Gastroesophageal sphincter (tissue), 4 donors: ENCODE results near the gene NID2. TPM values are rescaled to one million over a fixed set of nuclear protein-coding genes. Genes with fewer than 3 reads are reported as not detected.
A peak's percentile ranks its signal among the peaks of the same experiment; 100 is the strongest.

Experiments used
- ATAC-seq: fragments of 150-250 bp; one replicate; pipeline ENCODE4 v1.9.1; 2016; ENCODE audit warnings: mild to moderate bottlenecking, moderate library complexity
- H3K27ac ChIP-seq, 4 donors: fragments of 200-600 bp; sonication (generic) in 3 of 4; 1 replicate in 3 of 4; 2 replicates in 1 of 4; pipeline ENCODE4 v1.5.1; 2016 to 2019
- H3K27me3 ChIP-seq: fragments of 200-600 bp; sonication (generic); one replicate; pipeline ENCODE4 v1.5.1; 2019
- H3K36me3 ChIP-seq, 2 donors: fragments of 200-600 bp; sonication (generic); one replicate each; pipeline ENCODE4 v1.5.1; 2019; ENCODE audit warnings: control low read depth in 1 of 2
- H3K4me1 ChIP-seq, 3 donors: fragments of 200-600 bp; sonication (generic); 1 replicate in 2 of 3; 2 replicates in 1 of 3; pipeline ENCODE4 v1.5.1; 2016 to 2019; ENCODE audit warnings: control low read depth in 2 of 3
- H3K4me3 ChIP-seq, 2 donors: fragments of 200-600 bp; sonication (generic); one replicate each; pipeline ENCODE4 v1.5.1; 2019; ENCODE audit warnings: mild to moderate bottlenecking in 1 of 2, moderate library complexity in 1 of 2
- H3K9me3 ChIP-seq, 3 donors: fragments of 200-600 bp; sonication (generic); one replicate each; pipeline ENCODE4 v1.5.1; 2017 to 2019; ENCODE audit warnings: control low read depth in 2 of 3
- EP300 ChIP-seq: sonication (generic); formaldehyde crosslinking; IDR thresholded peaks from one replicate; pipeline ENCODE4 v1.6.1; 2017; ENCODE audit warnings: antibody characterized with exemption, mild to moderate bottlenecking
- POLR2A ChIP-seq, 2 donors: fragments of 450-650 bp; IDR thresholded peaks; one replicate each; pipeline ENCODE4 v1.6.1; 2017; ENCODE audit warnings: antibody characterized with exemption in 2 of 2, mild to moderate bottlenecking in 2 of 2, moderate library complexity in 1 of 2
- POLR2AphosphoS5 ChIP-seq: sonication (generic); formaldehyde crosslinking; IDR thresholded peaks from one replicate; pipeline ENCODE4 v1.6.1; 2017; ENCODE audit warnings: antibody characterized with exemption
- WGBS, 2 donors: methylation state at CpG; one replicate each; pipeline ENCODE4 v1.1.5; 2018; ENCODE audit warnings: low coverage in 1 of 2; 5-methylcytosine and 5-hydroxymethylcytosine counted together
- total RNA-seq, 4 donors: library from RNA; depleted of rRNA; stranded (reverse); fragments of >200 nt; gene quantifications; one replicate each; pipeline ENCODE4 v1.1.0, GENCODE V29; 2016
- TF ChIP-seq, protein P1 (sequence below), 4 experiments: fragments of 200-600 bp in 2 of 4; fragments of 450-650 bp in 2 of 4; sonication (generic) in 1 of 4; IDR thresholded peaks; one replicate each; pipeline ENCODE4 v1.5.1; 2017 to 2019; ENCODE audit warnings: antibody characterized with exemption in 4 of 4, mild to moderate bottlenecking in 2 of 4, moderate library complexity in 2 of 4

NID2 gene
- total RNA-seq, 4 donors from 2014 or later, result 35.0 to 71.9 (median 63.3) TPM

GRCh38 chr14:51978681-51979085 is 90.2 kb downstream of the NID2 start:
- H3K9me3 ChIP-seq, result no peaks in the 10 kb centered on the region
- WGBS, 2 donors, result 27 to 41% methylated on average over 2 of the region's 2 CpGs
- H3K27ac ChIP-seq, result peak overlapping the region in 3 of 4 donors; percentile 23 to 40 (median 30)
- no peak for ATAC-seq
- TF ChIP-seq POLR2A (IDR thresholded peaks at IDR 0.05), result no peak
- no peak for TF ChIP-seq EP300
- TF ChIP-seq, protein P1, sequence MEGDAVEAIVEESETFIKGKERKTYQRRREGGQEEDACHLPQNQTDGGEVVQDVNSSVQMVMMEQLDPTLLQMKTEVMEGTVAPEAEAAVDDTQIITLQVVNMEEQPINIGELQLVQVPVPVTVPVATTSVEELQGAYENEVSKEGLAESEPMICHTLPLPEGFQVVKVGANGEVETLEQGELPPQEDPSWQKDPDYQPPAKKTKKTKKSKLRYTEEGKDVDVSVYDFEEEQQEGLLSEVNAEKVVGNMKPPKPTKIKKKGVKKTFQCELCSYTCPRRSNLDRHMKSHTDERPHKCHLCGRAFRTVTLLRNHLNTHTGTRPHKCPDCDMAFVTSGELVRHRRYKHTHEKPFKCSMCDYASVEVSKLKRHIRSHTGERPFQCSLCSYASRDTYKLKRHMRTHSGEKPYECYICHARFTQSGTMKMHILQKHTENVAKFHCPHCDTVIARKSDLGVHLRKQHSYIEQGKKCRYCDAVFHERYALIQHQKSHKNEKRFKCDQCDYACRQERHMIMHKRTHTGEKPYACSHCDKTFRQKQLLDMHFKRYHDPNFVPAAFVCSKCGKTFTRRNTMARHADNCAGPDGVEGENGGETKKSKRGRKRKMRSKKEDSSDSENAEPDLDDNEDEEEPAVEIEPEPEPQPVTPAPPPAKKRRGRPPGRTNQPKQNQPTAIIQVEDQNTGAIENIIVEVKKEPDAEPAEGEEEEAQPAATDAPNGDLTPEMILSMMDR (IDR thresholded peaks at IDR 0.05), result no peak
- TF ChIP-seq POLR2AphosphoS5, result no peak
- H3K27me3 ChIP-seq, result no peaks in the 10 kb centered on the region
- no peaks in the 10 kb centered on the region for H3K36me3 ChIP-seq
- H3K4me3 ChIP-seq, result no peak overlapping the region
- H3K4me1 ChIP-seq, result peaks cover 0 to 9% (median 0%) of the 10 kb centered on the region in 3 donors

DNA sequence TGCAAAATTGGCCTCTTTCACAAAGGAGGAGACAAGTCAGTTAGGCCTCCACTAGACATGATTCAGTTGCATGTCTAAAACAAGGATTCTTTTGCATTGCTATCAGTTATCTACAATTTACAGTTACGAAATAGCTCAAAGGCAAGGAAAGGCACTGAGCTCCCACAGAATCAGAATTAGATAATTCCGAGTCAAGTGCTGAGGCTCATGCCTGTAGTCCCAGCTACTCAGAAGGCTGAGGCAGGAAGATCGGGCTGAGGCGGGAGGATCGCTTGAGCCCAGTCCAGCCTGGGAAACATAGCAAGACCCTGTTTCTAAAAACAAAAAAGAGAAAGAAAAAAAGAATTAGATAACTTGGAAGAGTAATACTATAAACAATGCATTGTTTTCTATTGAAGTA is 91.8 kb downstream of the NID2 start:
- TF ChIP-seq, protein P1 (IDR thresholded peaks at IDR 0.05), result no peak
- no peak for TF ChIP-seq POLR2A (IDR thresholded peaks at IDR 0.05)
- no peak for TF ChIP-seq EP300
- TF ChIP-seq POLR2AphosphoS5, result no peak
- WGBS, 2 donors, result 93 to 97% methylated on average over 4 to 5 of the region's 5 CpGs
- no peaks in the 10 kb centered on the region for H3K9me3 ChIP-seq
- no peak for ATAC-seq
- H3K4me1 ChIP-seq, result peaks cover 0 to 9% (median 0%) of the 10 kb centered on the region in 3 donors
- no peak overlapping the region for H3K4me3 ChIP-seq
- no peaks in the 10 kb centered on the region for H3K27me3 ChIP-seq
- H3K36me3 ChIP-seq, result no peaks in the 10 kb centered on the region
- H3K27ac ChIP-seq, result no peak overlapping the region

DNA sequence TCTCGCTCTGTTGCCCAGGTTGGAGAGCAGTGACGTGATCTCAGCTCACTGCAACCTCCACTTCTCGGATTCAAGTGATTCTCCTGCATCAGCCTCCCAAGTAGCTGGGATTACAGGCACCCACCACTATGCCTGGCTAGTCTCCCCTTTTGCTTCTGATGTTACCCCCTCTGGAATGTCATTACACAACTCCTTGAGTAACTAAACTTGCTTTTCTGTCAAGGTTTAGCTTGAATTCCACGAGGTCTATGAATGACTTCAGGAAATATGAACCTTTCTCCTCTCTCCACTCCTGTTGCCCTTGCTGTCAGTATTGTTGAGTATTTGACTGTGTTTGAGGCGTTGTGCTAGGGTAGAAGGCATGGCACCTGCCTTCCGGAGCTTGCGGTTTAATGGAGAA is 96.3 kb downstream of the NID2 start:
- Histone ChIP-seq H3K27ac (no peak overlapping the region), H3K4me1 (no peaks in the 10 kb centered on the region), H3K9me3 (no peaks in the 10 kb centered on the region), H3K4me3 (no peak overlapping the region), H3K36me3 (no peaks in the 10 kb centered on the region), H3K27me3 (no peaks in the 10 kb centered on the region)
- WGBS, 2 donors, result 86 to 99% methylated on average over 4 to 7 of the region's 7 CpGs
- TF ChIP-seq, protein P1 (IDR thresholded peaks at IDR 0.05), result no peak
- TF ChIP-seq POLR2A (IDR thresholded peaks at IDR 0.05) (no peak), POLR2AphosphoS5 (no peak), EP300 (no peak)
- no peak for ATAC-seq

GRCh38 chr14:51969852-51970540 is 98.9 kb downstream of the NID2 start:
- TF ChIP-seq EP300 (no peak), POLR2AphosphoS5 (no peak), POLR2A (IDR thresholded peaks at IDR 0.05) (no peak)
- TF ChIP-seq, protein P1 (IDR thresholded peaks at IDR 0.05), result no peak
- Histone ChIP-seq H3K27me3 (no peaks in the 10 kb centered on the region), H3K4me3 (no peak overlapping the region), H3K27ac (no peak overlapping the region), H3K9me3 (no peaks in the 10 kb centered on the region), H3K4me1 (no peaks in the 10 kb centered on the region), H3K36me3 (no peaks in the 10 kb centered on the region)
- 45 to 46% methylated on average over 3 of the region's 6 CpGs for WGBS, 2 donors
- ATAC-seq, result no peak

GRCh38 chr14:51967521-51967920 is 101.3 kb downstream of the NID2 start:
- H3K4me1 ChIP-seq, result peaks cover 0 to 15% (median 0%) of the 10 kb centered on the region in 3 donors
- no peaks in the 10 kb centered on the region for H3K27me3 ChIP-seq
- no peaks in the 10 kb centered on the region for H3K9me3 ChIP-seq
- no peak overlapping the region for H3K4me3 ChIP-seq
- no peak overlapping the region for H3K27ac ChIP-seq
- no peak for ATAC-seq
- H3K36me3 ChIP-seq, result no peaks in the 10 kb centered on the region
- 85 to 90% methylated on average over 2 of the region's 2 CpGs for WGBS, 2 donors
- no peak for TF ChIP-seq EP300
- TF ChIP-seq, protein P1 (IDR thresholded peaks at IDR 0.05), result no peak
- TF ChIP-seq POLR2A (IDR thresholded peaks at IDR 0.05), result no peak
- TF ChIP-seq POLR2AphosphoS5, result no peak
